NK-92 (cell line): ENCODE results near the gene AIDA.
"Not testable (repeated sequence)": the region's sequence is repeated elsewhere in the genome, so short reads cannot be mapped to it uniquely, and the experiment has no call there.

ENCODE experiments used
- DNase-seq: peaks from one replicate; lab custom pipeline; 2025; ENCODE audit not compliant: unreplicated experiment; lab: John Stamatoyannopoulos, UW

AIDA gene

DNA sequence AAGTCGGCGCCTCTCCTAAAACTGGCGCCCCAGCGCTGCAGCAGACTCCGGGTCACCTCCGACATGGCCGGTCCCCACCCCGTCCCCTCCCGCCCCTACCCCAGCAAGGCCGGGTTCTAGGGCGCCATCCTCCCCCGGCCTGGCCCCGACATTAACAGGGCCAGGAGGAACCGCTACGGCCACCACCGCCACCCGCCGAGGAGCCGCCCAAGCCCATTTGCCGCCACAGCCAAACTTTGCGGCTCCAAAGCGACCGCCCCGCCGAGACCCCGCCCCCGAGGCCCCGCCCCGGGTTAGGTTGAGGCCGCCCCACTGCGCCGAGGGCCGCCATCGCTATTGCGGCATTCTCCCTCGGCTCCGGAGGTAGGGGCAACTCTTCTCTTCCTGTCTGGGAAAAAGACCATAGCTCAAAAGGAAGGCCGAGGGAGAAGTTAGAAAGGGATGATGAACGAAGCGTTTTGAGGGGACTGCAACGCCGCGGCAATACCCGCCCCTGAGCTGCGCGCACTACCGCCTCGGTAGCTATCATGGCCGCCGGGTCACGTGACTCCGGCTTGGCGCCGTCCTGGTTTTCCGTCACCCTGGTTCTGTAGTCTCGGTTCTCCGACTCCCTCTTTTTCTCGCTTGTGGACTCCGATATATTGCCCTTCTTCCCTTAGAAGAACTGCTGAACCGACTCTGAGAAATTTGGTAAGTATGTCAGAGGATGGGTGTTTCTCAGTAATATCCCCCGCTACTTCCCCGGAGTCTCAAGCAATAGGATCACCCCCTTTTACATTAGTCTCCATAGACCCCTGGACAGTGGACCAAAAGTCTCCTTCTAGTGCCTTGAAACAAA is at the start of gene AIDA, which contains the start of gene BROX:
TSS of gene AIDA (minus strand) at position 239 of the 838 bp plus-strand sequence. CDS start at position 65, 174 bp downstream.
TSS of gene BROX (plus strand) at position 312 of the 838 bp plus-strand sequence. CDS start 3,136 bp downstream, outside the sequence.
- peak; percentile 57 for DNase-seq

- no peak for DNase-seq
Observed at GRCh38 chr1:222761083-222761482, 48.8 kb upstream of the AIDA start.

DNA sequence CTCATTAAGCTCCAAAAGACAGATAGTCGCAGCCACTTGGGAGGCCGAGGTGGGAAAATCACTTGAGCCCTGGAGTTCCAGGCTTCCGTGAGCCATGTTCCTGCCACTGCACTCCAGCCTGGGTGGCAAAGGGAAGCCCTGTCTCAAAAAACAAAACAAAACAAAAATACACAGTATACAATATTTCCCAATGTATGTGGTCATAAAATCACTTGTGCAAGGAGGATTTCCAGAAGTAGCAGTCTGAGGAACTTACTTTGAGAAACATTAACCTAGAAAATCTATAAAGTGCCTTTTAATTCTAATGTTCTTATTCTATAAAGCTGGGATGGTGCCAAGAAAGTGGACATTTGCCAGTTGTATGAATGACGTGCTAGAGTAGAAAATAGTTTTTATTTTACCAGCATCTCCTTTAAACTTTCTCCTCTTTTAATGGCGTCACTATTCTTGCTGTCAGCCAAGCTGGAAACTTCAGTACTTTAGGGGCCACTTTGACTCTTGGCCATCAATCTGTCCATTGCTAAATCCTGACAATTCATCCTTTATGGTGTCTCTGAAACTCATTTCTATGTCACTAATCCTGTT is 47.3 kb upstream of the AIDA start:
- no peak for DNase-seq

- DNase-seq, result no peak
Observed at GRCh38 chr1:222757646-222758268, 45.5 kb upstream of the AIDA start.

GRCh38 chr1:222754366-222755139 is 42.3 kb upstream of the AIDA start:
- no peak for DNase-seq

DNA sequence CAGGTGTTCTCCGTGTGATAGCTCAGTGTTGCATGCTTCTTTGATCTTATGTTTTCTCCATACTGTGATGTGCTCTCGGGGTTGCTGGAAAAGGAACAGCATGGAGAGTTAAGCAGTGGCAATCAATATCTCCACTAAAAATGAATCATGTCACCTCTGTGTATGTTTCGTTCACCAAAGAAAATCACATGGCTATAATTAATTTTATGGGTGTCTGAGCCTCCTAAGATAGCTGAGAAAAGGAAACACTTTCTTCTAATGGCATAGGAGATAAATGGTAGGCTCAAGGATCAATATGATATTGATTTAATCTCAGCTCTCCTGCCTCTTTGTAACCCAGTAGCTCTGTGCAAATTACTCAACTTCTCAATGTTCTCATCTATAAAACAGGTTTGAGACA is 39.0 kb upstream of the AIDA start:
- DNase-seq, result no peak

GRCh38 chr1:222750651-222751050 is 38.4 kb upstream of the AIDA start:
- DNase-seq, result no peak

- DNase-seq, result no peak
Observed at GRCh38 chr1:222749927-222750326, 37.6 kb upstream of the AIDA start.

- not testable (repeated sequence) for DNase-seq
Observed at GRCh38 chr1:222741630-222742457, 29.6 kb upstream of the AIDA start.

- no peak for DNase-seq
Observed at GRCh38 chr1:222739929-222740328, 27.6 kb upstream of the AIDA start.

DNA sequence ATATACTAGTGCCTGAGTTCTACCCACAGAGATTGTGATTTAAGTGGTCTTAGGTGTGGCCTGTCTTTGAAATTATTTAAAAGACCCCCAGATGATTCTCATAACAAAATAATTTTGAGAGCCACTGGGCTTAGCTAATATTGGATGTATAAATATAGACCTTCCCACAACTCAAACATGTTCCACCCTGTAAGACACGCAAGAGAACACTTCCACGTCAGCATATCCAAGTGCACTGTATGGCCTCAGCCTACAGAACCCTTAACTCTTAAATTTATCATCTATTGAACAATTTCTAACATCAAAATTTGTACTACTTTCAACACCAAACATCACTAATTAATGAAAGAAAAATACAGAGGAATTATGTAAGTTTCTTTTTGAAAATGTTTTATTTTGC is 27.2 kb upstream of the AIDA start:
- no peak for DNase-seq

GRCh38 chr1:222736972-222737371 is 24.7 kb upstream of the AIDA start, which contains the start of gene FAM177B:
TSS of gene FAM177B (plus strand) at chr1:222737202. CDS start at chr1:222746546, 9,344 bp downstream.
- no peak for DNase-seq

DNA sequence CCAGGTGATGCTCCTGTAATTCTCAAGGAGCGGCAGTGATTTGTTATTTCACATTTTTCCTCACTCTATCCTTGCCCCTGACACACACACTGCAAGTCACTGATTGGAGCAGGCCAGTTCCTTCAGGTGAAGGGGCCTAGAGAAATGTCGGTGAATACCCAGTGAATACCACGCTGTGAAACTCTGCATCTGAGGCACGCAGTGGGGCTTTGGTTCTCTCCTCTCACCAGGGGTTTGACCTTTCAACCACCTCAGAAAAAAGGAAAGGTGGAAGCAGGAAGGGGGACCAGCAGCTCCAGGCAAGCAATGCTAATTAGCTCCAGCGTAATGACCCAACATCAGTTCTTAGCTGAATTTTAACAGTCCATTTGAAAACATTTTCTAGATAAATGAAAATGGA is 24.2 kb upstream of the AIDA start:
- DNase-seq, result no peak

- DNase-seq, result no peak
Observed at GRCh38 chr1:222734740-222735139, 22.4 kb upstream of the AIDA start.

DNA sequence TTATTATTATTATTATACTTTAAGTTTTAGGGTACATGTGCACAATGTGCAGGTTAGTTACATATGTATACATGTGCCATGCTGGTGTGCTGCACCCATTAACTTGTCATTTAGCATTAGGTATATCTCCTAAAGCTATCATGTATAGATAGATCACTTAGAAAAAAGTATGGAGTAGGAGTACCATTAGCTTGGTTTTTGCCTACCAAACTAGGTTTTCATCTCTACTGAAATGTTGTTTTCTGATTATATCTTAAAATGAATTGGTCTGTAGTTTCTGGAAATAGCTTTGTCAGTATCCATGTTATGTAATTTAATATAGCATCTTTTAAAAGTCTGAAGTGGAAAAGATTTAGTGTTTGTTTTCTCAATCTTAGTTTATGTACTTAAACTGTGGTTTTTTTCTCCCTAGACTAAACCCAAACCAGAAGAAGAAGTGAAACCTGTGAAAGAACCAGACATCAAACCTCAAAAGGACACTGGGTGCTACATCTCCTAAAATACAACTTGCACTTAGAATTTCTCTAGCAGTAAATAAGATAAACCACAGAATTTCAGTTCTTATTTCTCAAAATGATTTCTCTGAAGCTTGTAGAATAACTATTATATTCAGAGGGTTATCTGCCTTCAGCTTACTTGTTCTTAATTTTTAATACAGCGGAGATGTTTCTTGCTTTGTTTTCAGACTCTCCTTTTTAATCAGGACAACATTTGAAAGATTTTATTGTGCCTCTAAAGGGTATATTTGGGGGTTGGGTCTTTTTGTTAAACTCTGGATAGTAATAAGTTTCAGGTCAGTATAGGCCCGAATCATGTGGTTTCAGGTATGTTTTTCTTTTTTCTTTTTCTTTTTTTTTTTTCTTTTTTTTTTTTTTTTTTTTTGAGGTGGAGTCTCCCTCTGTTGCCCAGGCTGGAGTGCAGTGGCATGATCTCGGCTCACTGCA is 20.2 kb upstream of the AIDA start:
- no peak for DNase-seq

GRCh38 chr1:222730866-222731265 is 18.6 kb upstream of the AIDA start:
- no peak for DNase-seq

DNA sequence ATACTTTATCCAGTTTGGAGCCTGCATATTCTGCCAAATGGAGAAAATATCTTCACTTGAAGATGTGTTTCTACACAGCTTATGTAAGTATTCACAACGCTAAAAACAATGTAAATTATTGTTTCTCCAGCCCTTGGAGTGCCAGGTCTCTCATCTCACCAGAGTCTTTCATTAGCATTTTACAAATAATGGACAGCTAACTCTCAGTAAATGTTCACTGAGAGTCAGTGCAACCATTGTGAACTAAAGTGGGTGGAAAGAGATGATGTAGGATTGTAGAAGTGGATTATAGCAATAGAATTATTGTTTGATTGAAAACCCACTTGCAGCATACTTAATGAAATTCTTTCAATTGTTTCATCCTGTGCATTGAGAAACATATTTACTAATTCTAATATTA is 16.5 kb upstream of the AIDA start:
- no peak for DNase-seq

- no peak for DNase-seq
Observed at GRCh38 chr1:222716393-222716792, 4.1 kb upstream of the AIDA start.
